Myocyte (in vitro differentiated cells): ENCODE measurements around the gene NOLC1. TPM values are rescaled to one million over a fixed set of nuclear protein-coding genes. Genes with fewer than 3 reads are reported as not detected.

Experiments
- DNase-seq: peaks from one replicate; pipeline ENCODE4 v3.0.0-alpha.2; 2012; ENCODE audit warnings: low read depth
- total RNA-seq: library from RNA; depleted of rRNA; stranded (reverse); fragments of >200 nt; gene quantifications from 2 replicates; pipeline ENCODE4 v1.2.3, GENCODE V29; 2014

NOLC1 gene
- total RNA-seq, 1 donor from 2014 or later: 75.6 TPM

DNA sequence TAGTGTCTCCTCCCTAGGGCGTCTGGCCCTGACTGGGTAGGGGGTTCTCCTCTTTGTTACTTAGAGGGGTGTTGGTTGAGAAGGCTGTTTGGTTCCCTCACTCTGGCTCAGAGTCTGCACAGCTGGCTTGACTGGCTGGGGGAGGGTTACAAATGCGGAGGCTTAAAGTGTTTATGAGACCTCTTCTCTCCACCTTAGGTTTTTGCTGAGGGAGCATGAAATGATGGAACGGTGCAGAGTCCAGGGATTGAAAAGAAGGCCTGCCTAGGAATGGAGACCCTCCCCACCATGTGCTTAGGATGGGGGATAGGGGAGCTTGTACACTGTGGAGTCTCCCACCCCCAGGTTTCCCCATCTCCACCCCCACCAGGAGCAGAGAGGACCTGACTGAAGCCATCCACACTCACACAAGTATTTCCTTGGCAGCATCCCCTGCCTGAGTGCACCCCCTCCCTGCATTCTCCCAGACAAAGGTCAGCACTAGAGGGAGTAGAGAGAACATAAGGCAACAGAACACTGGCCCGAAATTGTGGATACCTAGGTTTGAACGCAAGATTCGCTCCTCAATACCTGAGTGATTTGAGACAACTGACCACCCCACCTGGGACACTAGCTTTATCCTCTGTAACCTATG lies 30.3 kb upstream of the NOLC1 start:
- DNase-seq: peak; percentile 8

DNA sequence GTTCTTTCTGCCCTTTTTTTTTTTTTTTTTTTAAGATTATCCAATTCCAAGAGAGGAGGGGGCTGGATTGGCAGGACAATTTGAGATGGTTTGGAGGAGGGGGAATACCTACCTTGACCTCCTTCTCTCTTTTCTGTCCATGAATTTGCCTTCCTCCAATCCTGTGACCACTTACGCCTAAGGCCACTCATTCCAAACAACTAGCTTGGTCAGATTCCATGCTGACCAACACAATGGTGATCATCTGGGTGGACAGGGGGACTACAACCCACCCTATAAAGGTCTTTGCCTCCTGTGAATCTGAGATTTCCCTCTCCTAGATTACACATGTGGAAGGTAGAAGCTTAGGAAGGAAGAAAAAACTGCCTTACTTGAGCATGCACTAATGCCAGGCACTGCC lies 29.7 kb upstream of the NOLC1 start:
- DNase-seq: no peak

DNA sequence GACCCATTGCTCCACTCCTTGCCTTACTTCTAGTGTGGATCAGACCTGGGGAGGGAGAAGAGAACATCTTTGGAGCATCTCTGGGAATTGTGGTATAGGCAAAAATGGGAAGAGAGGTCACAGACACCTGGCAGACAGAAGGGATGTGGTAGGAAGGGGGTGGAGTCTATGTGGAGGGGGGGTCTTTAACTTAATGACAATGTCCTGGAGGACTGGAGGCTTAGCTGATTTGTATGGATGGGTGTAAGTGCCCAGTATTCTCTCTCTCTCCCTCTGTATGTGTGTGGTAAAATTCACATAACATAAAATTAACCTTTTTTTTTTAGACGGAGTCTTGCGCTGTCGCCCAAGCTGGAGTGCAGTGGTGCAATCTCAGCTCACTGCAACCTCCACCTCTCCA lies 29.0 kb upstream of the NOLC1 start:
- no peak for DNase-seq

DNA sequence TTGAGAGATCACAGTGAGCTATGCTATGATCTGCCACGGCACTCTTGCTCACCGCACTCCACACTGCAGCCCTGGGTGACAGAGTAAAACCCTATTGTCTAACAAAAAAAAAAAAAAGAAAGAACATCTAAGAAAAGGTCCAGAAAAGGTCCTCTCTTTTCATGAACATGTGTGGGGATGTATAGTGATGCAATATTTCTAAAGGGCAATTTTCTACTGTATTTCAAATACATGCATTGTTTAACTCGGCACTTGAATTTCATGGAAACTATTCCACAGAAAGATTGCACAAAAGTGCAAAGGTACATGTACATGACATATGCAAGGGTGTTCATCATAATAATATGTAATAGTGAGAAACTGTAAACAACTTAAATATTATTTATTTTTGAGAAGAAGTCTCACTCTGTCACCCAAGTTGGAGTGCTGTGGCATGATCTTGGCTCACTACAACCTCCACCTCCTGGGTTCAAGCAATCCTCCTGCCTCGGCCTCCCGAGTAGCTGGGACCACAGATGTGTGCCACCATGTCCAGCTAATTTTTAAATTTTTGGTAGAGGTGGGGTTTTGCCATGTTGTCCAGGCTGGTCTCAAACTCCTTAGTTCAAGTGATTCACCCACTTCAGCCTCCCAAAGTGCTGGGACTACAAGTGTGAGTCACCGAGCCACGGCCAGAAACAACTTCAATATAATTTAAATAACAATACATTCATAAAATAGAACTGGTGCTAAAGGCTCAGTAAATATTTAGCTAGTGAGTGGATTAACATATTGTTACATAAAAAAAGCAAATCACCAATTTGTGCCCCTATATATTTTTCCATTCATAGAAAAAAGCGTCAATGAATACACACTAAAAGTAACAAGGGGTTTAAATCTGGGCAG lies 20.7 kb upstream of the NOLC1 start:
- no peak for DNase-seq

DNA sequence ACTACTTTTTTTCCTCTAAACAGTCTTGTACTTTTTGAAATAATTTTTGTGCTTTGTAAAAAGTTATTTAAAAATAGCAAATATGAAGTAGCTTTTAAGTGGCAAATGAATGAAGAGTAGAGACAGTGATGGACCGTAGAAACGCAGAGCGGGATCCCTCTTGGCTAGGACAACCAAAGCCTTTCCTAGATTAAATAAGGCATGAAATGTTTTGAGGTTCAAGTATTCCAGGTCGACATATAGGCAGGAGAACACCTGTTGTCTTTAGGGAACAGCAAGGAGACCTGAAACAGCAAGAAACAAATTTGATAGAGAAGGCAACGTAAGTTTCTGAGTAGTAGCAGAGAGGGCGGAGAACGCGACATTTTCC lies 20.0 kb upstream of the NOLC1 start:
- no peak for DNase-seq

DNA sequence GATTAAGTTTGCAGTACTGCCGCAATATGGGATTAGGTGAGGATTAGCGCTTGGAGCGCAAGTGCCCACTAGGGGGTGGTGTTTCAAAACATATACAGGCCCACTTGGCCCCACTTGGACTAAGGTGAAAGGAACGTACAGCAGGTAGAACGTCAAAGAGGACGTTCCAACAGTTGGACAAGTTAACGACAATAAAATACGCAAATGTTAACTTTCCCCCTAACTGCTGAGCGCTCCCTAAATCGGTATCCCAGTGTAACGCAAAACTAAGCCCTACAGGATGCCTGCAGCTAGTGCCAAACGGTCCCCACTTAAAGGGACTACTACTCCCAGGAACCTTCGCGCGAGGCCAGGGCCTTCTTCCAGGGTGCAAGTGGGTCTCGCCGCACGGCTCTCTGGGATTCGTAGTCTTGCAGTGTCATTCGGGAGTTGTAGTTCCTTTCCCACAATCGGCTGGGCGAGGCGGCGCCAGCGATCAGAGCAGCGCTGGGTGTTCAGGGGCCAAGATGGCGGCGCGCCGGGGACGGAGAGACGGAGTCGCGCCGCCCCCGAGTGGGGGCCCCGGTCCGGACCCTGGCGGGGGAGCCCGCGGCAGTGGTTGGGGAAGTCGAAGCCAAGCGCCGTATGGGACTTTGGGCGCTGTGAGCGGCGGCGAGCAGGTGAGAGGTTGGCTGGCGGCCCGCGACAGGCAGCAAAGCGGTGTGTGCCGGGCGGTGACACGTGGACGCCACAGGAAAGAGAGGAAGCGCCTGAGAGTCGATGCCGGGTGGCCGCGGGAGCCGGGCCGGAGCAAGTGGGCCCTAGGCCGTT lies 19.4 kb upstream of the NOLC1 start, which contains the start of gene PPRC1:
TSS of gene PPRC1 (plus strand) at position 478 of the 810 bp plus-strand sequence. CDS start at position 507, 29 bp downstream.
- DNase-seq: peak; percentile 99

DNA sequence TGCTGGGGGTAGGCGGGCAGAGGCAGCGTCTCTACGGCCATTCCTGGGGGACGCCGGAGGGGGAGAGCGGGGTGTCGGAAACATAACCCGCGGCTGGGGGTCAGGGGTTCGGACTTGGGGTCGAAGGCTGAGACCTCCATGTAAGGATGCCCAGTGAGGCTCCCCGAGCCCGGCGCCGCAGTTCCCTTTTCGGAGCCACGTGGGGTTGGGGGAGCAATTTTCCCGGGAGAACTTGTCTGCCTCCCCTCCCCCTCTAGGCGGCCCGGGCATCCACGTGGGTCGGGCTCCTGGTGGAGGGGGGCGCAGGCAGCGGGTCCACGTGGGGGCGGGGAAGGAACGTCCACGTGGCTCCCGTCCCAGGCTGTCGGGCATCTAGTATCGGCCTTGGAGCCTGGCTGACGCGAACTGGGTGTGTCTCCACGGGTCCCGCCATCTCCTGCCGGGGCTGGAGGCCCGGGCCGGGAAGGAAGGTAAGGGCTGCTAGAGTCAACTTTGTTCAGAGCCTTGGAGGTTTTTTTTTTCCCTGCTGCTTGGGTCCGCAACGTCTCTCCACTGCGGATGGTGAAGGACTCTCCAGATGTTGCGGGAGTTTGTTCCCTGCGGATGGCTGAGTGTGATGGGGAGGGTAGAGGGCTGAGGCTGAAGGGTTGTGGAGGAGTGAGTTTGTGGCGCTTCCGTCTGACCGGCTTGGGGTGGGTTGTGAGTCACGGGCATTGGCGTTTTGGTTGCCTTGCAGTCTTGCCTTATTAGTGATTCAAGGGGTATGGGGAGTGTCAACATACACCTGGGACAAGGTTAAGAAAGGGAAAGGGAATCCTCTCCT lies 18.6 kb upstream of the NOLC1 start:
- DNase-seq: peak; percentile 79

DNA sequence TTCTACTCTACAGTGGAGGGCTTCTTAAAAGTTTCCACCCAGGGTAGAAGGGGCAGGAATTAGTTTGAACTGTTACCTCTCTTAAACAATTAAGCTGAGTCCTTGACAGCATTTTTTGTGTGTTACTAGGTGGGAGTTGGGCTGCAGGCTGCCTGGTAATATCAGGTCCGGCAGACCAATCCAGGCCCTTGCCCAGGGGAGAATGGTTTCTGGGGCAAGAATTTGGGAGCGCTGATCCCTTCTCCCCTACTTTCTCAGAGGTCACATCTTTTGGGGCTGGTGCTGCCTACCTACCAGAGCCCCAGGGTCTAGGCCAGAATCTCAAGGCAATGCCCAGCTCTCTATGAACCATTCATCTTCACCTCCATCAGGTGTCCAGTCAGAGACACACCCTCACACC lies 17.8 kb upstream of the NOLC1 start:
- no peak for DNase-seq

DNA sequence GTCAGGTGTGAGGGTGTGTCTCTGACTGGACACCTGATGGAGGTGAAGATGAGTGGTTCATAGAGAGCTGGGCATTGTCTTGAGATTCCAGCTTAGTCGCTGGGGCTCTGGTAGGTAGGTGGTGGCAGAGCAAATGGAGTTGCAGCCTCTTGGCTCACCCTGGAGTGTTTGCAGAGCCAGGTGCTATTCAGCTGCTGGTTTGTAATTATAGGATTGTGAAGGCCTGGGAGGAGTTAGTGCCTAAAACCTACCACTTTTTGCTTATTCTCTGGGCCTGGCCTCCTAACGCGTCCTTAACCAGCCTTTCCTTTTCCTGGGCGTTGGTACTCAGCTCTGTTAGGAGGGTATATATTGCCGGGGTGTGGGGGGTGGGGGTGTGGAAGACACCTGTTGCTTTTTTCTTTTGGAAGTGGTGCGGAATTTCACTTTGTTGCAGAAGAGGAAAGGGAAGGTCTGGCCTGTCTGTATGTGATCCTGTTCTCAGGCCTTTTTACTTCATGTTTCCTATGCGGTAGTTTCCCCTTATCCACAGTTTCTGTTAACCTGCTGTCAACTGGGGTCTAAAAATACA lies 16.1 kb upstream of the NOLC1 start:
- DNase-seq: peak; percentile 9

DNA sequence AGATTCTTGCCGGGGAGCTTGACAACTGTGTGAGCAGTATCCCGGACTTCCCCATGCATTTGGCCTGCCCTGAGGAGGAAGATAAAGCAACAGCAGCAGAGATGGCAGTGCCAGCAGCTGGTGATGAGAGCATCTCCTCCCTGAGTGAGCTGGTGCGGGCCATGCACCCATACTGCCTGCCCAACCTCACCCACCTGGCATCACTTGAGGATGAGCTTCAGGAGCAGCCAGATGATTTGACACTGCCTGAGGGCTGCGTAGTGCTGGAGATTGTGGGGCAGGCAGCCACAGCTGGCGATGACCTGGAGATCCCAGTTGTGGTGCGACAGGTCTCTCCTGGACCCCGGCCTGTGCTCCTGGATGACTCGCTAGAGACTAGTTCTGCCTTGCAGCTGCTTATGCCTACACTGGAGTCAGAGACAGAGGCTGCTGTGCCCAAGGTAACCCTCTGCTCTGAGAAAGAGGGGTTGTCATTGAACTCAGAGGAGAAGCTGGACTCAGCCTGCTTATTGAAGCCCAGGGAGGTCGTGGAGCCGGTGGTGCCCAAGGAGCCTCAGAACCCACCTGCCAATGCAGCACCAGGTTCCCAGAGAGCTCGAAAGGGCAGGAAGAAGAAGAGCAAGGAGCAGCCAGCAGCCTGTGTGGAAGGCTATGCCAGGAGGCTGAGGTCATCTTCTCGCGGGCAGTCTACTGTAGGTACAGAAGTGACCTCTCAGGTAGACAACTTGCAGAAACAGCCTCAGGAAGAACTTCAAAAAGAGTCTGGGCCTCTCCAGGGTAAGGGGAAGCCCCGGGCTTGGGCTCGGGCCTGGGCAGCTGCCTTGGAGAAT lies 12.7 kb upstream of the NOLC1 start:
- DNase-seq: no peak

DNA sequence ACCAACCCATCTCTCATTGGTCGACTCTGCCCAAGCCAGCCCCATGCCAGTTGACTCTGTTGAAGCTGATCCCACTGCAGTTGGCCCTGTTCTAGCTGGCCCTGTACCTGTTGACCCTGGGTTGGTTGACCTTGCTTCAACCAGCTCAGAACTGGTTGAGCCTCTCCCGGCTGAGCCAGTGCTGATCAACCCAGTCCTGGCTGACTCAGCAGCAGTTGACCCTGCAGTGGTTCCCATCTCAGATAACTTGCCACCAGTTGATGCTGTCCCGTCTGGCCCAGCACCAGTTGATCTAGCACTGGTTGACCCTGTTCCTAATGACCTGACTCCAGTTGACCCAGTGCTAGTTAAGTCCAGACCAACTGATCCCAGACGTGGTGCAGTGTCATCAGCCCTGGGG lies 12.0 kb upstream of the NOLC1 start:
- no peak for DNase-seq

DNA sequence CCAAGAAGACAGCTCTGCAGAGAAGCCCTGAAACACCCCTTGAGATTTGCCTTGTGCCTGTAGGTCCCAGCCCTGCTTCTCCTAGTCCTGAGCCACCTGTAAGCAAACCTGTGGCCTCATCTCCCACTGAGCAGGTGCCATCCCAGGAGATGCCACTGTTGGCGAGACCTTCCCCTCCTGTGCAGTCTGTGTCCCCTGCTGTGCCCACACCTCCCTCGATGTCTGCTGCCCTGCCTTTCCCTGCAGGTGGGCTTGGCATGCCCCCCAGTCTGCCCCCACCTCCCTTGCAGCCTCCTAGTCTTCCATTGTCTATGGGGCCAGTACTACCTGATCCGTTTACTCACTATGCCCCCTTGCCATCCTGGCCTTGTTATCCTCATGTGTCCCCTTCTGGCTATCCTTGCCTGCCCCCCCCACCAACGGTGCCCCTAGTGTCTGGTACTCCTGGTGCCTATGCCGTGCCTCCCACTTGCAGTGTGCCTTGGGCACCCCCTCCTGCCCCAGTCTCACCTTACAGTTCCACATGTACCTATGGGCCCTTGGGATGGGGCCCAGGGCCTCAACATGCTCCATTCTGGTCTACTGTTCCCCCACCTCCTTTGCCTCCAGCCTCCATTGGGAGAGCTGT lies 11.2 kb upstream of the NOLC1 start:
- DNase-seq: no peak

DNA sequence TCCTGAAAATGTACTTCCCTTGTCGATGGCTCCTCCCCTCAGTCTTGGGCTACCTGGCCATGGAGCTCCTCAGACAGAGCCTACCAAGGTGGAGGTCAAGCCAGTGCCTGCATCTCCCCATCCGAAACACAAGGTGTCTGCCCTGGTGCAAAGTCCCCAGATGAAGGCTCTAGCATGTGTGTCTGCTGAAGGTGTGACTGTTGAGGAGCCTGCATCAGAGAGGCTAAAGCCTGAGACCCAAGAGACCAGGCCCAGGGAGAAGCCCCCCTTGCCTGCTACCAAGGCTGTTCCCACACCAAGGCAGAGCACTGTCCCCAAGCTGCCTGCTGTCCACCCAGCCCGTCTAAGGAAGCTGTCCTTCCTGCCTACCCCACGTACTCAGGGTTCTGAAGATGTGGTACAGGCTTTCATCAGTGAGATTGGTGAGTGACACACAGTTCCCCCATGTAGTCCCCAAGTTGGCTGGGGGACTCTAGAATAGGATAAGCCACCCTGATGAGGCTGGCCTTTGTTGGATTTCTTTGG lies 10.5 kb upstream of the NOLC1 start:
- no peak for DNase-seq

DNA sequence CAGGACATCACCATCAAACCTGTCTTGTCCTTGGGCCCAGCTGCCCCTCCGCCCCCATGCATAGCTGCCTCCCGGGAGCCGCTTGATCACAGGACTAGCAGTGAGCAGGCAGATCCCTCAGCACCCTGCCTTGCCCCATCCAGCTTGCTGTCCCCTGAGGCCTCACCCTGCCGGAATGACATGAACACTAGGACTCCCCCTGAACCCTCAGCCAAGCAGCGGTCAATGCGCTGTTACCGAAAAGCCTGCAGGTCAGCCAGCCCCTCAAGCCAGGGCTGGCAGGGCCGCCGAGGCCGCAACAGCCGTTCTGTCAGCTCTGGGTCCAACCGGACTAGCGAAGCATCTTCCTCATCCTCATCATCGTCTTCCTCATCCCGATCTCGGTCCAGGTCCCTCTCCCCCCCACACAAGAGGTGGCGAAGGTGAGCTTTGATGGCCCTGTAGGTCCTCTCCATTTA lies 5.2 kb upstream of the NOLC1 start:
- no peak for DNase-seq

DNA sequence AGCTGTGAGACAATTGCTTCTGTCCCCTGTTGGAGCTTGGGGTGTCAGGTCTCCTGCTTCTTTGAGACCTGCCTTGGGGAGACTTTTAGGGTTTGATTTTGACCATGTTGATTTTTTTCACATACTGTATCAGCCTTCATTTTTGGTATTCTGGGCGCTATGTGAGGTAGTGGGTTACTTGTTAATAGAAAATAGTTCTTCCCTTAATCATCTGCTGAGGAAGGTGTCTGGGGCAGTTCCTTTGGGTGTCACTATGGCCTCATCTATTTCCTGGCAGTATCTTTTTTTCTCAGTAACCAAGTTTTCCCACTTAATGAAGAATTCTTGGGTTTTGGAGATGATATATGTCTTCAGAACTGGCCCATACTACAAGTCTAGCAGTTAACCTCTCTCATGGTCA lies 4.6 kb upstream of the NOLC1 start:
- no peak for DNase-seq

DNA sequence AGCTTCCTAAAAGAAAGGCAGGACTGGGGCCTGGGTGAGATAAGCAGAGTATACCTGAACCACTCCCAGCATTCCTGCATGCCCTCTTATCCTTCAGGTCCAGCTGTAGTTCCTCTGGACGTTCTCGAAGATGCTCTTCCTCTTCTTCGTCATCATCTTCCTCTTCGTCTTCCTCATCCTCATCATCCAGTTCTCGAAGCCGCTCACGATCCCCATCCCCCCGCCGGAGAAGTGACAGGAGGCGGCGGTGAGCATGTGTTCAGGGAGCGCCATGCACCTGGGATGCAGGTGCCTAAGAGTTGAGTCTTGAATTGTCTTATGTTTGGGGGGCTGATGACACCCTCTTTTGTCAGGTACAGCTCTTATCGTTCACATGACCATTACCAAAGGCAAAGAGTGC lies 3.9 kb upstream of the NOLC1 start:
- DNase-seq: no peak

DNA sequence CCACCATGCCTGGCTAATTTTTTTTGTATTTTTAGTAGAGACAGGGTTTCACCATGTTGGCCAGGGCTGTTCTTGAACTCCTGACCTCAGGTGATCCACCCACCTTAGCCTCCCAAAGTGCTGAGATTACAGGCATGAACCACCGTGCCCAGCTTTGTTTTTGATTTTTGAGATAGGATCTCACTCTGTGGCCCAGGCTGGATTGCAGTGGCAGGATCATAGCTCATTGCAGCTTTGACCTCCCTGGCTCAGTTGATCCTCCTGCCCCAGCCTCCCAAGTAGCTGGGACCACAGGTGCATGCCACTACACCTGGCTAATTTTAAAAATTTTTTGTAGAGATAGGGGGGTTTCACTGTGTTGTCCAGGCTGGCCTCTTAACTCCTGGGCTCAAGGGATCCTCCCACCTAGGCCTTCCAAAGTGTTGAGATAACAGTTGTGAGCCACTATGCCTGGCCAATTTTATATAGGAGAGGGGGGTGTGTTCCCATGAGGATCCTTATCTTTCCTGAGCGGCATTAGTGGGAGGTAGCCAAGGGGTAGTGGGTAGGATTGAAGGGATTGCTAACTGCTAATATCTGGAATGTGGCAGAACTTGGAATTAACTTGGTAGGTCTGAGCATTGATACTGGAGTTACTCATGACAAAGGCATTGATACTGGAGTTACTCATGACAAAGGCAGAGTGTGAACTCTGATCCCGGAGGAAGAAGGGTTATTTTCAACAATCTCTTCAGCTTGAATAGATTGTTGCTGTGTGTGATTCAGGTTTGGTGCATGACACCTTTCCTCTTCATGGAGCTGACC lies 1.0 kb upstream of the NOLC1 start:
- no peak for DNase-seq

DNA sequence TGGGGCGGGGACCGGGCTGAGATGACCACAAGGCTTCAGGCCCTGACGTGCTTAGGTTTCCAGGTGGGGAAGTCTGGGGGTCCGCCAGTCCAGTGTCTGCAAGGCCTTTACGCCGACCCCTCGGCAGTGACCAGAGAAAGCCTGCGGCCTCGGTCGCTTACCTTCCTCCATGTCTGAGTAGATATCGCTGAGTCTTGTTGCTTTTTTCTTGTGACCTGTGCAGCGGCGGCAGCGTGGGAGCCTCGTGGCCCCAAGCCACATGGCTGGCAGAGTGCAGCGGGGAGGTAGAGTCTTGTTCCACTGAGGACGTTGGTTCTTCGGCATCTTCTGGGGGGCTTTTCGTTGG lies 329 bp downstream of the NOLC1 start:
- DNase-seq: no peak
